HG02610 (cell line): Measurements from ENCODE around the gene KCNH2.

Source experiments
- ATAC-seq: cut with Tn5 transposase; IDR thresholded peaks from one replicate; pipeline ENCODE4 v1.9.1; 2021; ENCODE audit warnings: mild to moderate bottlenecking, moderate library complexity; ENCODE audit not compliant: unreplicated experiment

The KCNH2 gene

GRCh38 chr7:150996376-150997074 is 18.4 kb upstream of the KCNH2 start:
- ATAC-seq: no peak

DNA sequence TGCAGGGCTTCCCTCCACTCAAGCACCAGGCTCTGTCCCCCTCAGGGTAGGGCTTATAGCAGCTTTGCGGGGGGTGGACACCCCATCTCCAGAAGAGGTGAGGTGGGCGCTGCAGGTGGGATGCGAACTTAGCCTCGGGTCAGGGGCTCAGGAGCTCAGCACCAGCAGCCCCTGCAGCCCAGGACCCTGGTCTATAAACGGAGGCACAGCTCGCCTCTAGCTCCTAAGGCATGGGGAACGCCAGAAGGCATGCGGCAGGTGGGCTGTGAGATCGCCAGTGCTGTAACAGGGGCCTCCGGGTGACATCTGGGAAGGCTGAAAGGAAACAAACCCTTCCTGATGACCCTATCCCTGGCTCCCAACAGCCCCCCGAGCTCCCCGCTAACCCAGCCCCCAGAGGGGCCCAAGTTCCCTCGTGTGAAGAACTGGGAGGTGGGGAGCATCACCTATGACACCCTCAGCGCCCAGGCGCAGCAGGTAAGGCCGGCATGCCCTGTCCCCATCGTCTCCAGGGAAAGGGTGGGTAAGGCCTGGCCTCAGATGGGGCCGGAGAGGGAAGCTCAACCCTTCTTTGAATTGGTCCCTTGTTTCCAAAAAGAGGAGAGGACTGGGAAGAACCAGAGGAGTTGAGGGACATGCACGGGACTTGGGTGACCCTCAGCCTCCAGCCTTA is 16.9 kb upstream of the KCNH2 start:
- no peak for ATAC-seq

DNA sequence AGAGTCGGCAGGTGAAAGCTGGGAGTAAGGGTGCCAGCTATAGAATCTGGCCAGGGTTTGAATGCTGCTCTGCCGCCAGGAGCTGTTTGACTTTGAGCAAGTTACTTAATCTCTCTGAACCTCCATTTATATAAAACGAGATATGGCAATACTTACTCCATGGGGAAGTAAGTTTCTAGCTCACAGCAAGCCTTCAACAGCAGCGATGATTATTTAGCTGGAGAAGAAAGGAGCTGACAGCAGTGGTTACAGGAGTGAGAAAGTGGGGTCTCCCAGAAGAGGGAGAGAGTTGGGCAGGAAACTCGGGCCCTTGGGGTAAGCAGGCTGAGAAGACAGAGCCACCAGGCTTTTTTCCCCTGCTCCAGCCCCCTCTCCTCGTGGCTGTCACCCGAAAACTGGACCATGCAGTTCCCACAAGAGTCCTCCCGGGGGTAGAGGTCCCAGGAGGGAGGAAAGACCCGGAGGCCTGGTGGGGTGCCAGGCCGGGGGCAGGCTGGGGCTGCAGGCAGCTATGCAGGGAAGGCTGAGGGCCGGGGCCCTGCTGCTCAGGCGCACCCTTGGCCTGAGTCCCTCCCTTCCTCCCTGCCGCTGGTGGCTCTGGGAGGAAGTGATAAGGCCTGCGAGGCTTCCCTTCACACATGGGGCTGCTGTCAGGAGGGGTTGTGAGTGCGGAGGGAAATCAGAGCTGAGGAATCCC is 16.2 kb upstream of the KCNH2 start:
- ATAC-seq: no peak

- ATAC-seq: no peak
Measured at GRCh38 chr7:150993511-150993910, 15.4 kb upstream of the KCNH2 start.

DNA sequence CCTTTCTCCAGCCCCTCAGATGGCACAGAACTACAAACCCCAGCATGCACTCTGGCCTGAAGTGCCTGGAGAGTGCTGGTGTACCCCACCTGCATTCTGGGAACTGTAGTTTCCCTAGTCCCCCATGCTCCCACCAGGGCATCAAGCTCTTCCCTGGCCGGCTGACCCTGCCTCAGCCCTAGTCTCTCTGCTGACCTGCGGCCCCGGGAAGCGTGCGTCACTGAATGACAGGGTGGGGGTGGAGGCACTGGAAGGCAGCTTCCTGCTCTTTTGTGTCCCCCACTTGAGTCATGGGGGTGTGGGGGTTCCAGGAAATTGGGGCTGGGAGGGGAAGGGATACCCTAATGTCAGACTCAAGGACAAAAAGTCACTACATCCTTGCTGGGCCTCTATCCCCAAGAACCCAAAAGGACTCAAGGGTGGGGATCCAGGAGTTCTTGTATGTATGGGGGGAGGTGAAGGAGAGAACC is 14.7 kb upstream of the KCNH2 start:
- no peak for ATAC-seq

GRCh38 chr7:150992051-150992640 is 14.0 kb upstream of the KCNH2 start:
- no peak for ATAC-seq

GRCh38 chr7:150990416-150991186 is 12.5 kb upstream of the KCNH2 start, which contains the start of gene NOS3:
TSS of gene NOS3 (plus strand) at chr7:150991017. CDS start at chr7:150993804, 2,787 bp downstream.
- no peak for ATAC-seq

GRCh38 chr7:150989456-150989855 is 11.3 kb upstream of the KCNH2 start:
- no peak for ATAC-seq

GRCh38 chr7:150988230-150989226 is 10.4 kb upstream of the KCNH2 start:
- no peak for ATAC-seq

- ATAC-seq: no peak
Measured at GRCh38 chr7:150986556-150986955, 8.4 kb upstream of the KCNH2 start.

GRCh38 chr7:150986099-150986512 is 8.0 kb upstream of the KCNH2 start:
- no peak for ATAC-seq

GRCh38 chr7:150983893-150984368 is 5.8 kb upstream of the KCNH2 start:
- no peak for ATAC-seq

- no peak for ATAC-seq
Measured at GRCh38 chr7:150982351-150982750, 4.2 kb upstream of the KCNH2 start.

- no peak for ATAC-seq
Measured at GRCh38 chr7:150981644-150982043, 3.5 kb upstream of the KCNH2 start.

DNA sequence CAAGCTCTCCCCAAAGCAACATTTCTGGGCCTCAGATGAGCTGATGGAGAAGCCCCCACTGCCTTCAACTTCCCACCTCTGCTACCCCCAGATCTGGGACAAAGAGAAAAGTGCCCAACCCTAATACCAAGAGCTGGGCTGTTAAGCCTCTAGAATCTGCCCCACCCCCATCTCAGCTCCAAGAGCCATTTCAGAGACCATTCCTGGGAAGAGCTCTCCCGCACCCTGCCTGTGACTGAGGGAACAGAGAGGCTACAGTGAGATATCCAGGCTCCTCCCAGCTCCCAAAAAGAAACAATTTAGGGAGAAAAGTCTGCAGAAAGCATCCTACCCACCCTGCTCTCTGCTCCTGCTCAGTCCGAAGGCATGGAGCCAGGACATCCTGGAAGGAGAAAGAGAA is 2.5 kb upstream of the KCNH2 start:
- no peak for ATAC-seq

- no peak for ATAC-seq
Measured at GRCh38 chr7:150979713-150980390, 1.7 kb upstream of the KCNH2 start.

- no peak for ATAC-seq
Measured at GRCh38 chr7:150977382-150978125, 567 bp downstream of the KCNH2 start.
